Measurements from ENCODE around the gene CSMD2. TPM values are rescaled to one million over a fixed set of nuclear protein-coding genes. Genes with fewer than 3 reads are reported as not detected.

CSMD2 gene
- total and polyA plus RNA-seq, 2 of the 4 experiments (the other 2 are of a cell fraction) = under 0.01 to 0.36 TPM

- DNase-seq = peak; percentile 12
- no CpG with 5 or more reads among the region's 4 CpGs for WGBS, 2 experiments (ENCODE audit: extremely low coverage in 2 of 2, insufficient read length in 1 of 2)
Measured at GRCh38 chr1:33468531-33468930, 696.5 kb downstream of the CSMD2 start.

More at GRCh38 chr1:33468531-33468930, 696.5 kb downstream of the CSMD2 start:
- Histone ChIP-seq H3K18ac (ENCODE audit: low read depth, low read length) (no peak overlapping the region; the same call in 1 of the 2 replicates), H2BK20ac (ENCODE audit: low read depth, low read length) (no peak overlapping the region), H3K9ac (ENCODE audit: low read depth, low read length) (no peak overlapping the region), H3K27me3 (ENCODE audit: control insufficient read depth, insufficient read depth, low read length) (no peaks in the 10 kb centered on the region), H3K23ac (ENCODE audit: low read depth, low read length) (no peak overlapping the region), H2BK15ac (ENCODE audit: low read depth, low read length) (0 out of 3 replicates have a peak overlapping the region, but pooled peaks have one; percentile 24), H3K9me3 (ENCODE audit: control insufficient read depth, insufficient read depth, low read length) (no peaks in the 10 kb centered on the region), H2AK5ac (ENCODE audit: low read depth, low read length) (peak overlapping the region; percentile 27; the same call in 1 of the 2 replicates), H4K5ac (ENCODE audit: low read depth, low read length) (no peak overlapping the region; the same call in 1 of the 2 replicates), H3K9me1 (ENCODE audit: insufficient read depth, low read length) (peaks cover 19% of the 10 kb centered on the region), H4K91ac (ENCODE audit: insufficient read depth, low read depth, low read length) (peak overlapping the region; percentile 26; the same call in 1 of the 2 replicates), H3K27ac (ENCODE audit: insufficient read depth, low read length) (no peak overlapping the region), H4K20me1 (ENCODE audit: insufficient read depth, low read length) (no peaks in the 10 kb centered on the region), H4K8ac (ENCODE audit: low read depth in 2 of 2, low read length in 2 of 2) (no peak overlapping the region), H2AK9ac (replicated peaks; ENCODE audit: low read depth, low read length, poor library complexity) (no peak overlapping the region), H3K4me3 (ENCODE audit: insufficient read depth, low read depth, low read length) (no peak overlapping the region), H3K14ac (replicated peaks; ENCODE audit: low read depth, low read length) (no peak overlapping the region), H2BK5ac (ENCODE audit: low read depth, low read length, poor library complexity, severe bottlenecking) (no peak overlapping the region), H3K4me2 (ENCODE audit: low read depth, low read length) (no peak overlapping the region), H2BK120ac (ENCODE audit: low read depth, low read length) (peak overlapping the region; percentile 23; the same call in 1 of the 2 replicates), H3K4me1 (ENCODE audit: control insufficient read depth, insufficient read depth, low read length) (peaks cover 16% of the 10 kb centered on the region), H3K36me3 (ENCODE audit: control insufficient read depth, insufficient read depth, low read length) (no peaks in the 10 kb centered on the region), H2AFZ (replicated peaks; ENCODE audit: low read length, poor library complexity) (peak overlapping the region; percentile 52), H3K79me1 (ENCODE audit: low read depth in 1 of 2, low read length in 2 of 2) (peaks cover 8 to 10% of the 10 kb centered on the region in 2 experiments), H3K56ac (ENCODE audit: extremely low read depth, insufficient read depth, low read length) (no peak overlapping the region), H3K4ac (ENCODE audit: low read depth, low read length) (0 out of 2 replicates have a peak overlapping the region, but pooled peaks have one; percentile 16)
- CTCF ChIA-PET = interaction anchor here (1.3 kb wide), 1 partner anchor 13 kb away, joined by 5 read pairs; no protein-coding TSS in a partner anchor
- TF ChIP-seq MXI1 (IDR thresholded peaks at IDR 0.05; ENCODE audit: borderline replicate concordance, low read depth, low read length) = no peak
- no peak for TF ChIP-seq USF2 (IDR thresholded peaks at IDR 0.05; ENCODE audit: low read depth, low read length)
- TF ChIP-seq MAFK (IDR thresholded peaks at IDR 0.05; ENCODE audit: low read depth, low read length) = no peak
- TF ChIP-seq MAZ (IDR thresholded peaks at IDR 0.05; ENCODE audit: borderline replicate concordance, low read depth, low read length) = no peak
- TF ChIP-seq RAD21 (IDR thresholded peaks at IDR 0.05; ENCODE audit: low read length) = no peak
- no peak for TF ChIP-seq SMC3 (IDR thresholded peaks at IDR 0.05; ENCODE audit: low read depth, low read length)
- no peak for TF ChIP-seq CEBPB (IDR thresholded peaks at IDR 0.05; ENCODE audit: low read depth, low read length)
- no peak for TF ChIP-seq BHLHE40 (IDR thresholded peaks at IDR 0.05; ENCODE audit: low read depth, low read length)
- peak; percentile 22; the same call in 1 of the 2 replicates for TF ChIP-seq NFE2L2 (IDR thresholded peaks at IDR 0.05; ENCODE audit: low read depth, low read length)
- no peak for TF ChIP-seq ELK1 (IDR thresholded peaks at IDR 0.05; ENCODE audit: borderline replicate concordance, low read depth, low read length)
- TF ChIP-seq RCOR1 (IDR thresholded peaks at IDR 0.05; ENCODE audit: insufficient replicate concordance, low read length) = no peak
- TF ChIP-seq POLR2A (IDR thresholded peaks at IDR 0.05; ENCODE audit: low read depth, low read length) = no peak
- 0 out of 2 replicates have a peak, but pooled peaks have one; percentile 7 for TF ChIP-seq FOS (IDR thresholded peaks at IDR 0.05; ENCODE audit: low read depth, low read length)
- TF ChIP-seq RFX5 (IDR thresholded peaks at IDR 0.05; ENCODE audit: low read depth, low read length) = no peak
- TF ChIP-seq CHD1 (IDR thresholded peaks at IDR 0.05; ENCODE audit: low read depth, low read length) = no peak
- POLR2A ChIA-PET (ENCODE audit: unreplicated experiment) = no interaction called here
- dilution Hi-C loops (cut with HindIII; ENCODE audit: low sequenced_read_pairs, unreplicated experiment) = no loop called here
- intact Hi-C loops (cut with micrococcal nuclease) = no loop called here
- no peak for ATAC-seq (ENCODE audit: low read depth)
- BruUV-seq (replicated peaks) = no TSS peak
- in situ Hi-C loops (cut with MboI; ENCODE audit: low sequenced_read_pairs) = loop anchor here (5.0 to 10.0 kb wide), 3 partner anchors 171 to 374 kb away; no protein-coding TSS in a partner anchor
